Naive thymus-derived CD4-positive, alpha-beta T cell (primary cell): ENCODE results near the gene CSNK1E. TPM values are rescaled to one million over a fixed set of nuclear protein-coding genes. Genes with fewer than 3 reads are reported as not detected.

ENCODE experiments used
- ATAC-seq: fragments of 150-1000 bp; cut with Tn5 transposase; 2 replicates; pipeline ENCODE4 v1.10.0; 2021; ENCODE audit warnings: mild to moderate bottlenecking, moderate library complexity
- CTCF ChIA-PET: fragments of 350-600 bp; sonication (Branson Sonifier 250); formaldehyde crosslinking; loops from one replicate; lab custom pipeline; 2021; ENCODE audit warnings: antibody characterized with exemption; lab: Charles Lee
- POLR2A ChIA-PET: fragments of 350-600 bp; sonication (Branson Sonifier 250); formaldehyde crosslinking; loops from one replicate; lab custom pipeline; 2021; ENCODE audit warnings: antibody characterized with exemption, inconsistent platforms; lab: Charles Lee
- DNase-seq, 9 donors: peaks; one replicate each; pipeline versions ENCODE4 v3.0.0 to v3.0.0-alpha.2; 2020 to 2022; ENCODE audit warnings: mixed read lengths in 1 of 9
- H3K27ac ChIP-seq: one replicate; pipeline ENCODE4 v1.7.0; 2013; ENCODE audit warnings: mild to moderate bottlenecking, low read depth, low read length, moderate library complexity
- H3K27me3 ChIP-seq, 2 donors: one replicate each; pipeline ENCODE4 v1.7.0; 2013; ENCODE audit warnings: low read length in 2 of 2, mild to moderate bottlenecking in 2 of 2, moderate library complexity in 2 of 2; ENCODE audit not compliant: control insufficient read depth in 2 of 2, insufficient read depth in 2 of 2
- H3K36me3 ChIP-seq, 3 experiments: 1 replicate in 2 of 3; 2 replicates in 1 of 3; pipeline ENCODE4 v1.7.0; 2013; ENCODE audit warnings: low read length in 3 of 3, mild to moderate bottlenecking in 3 of 3, moderate library complexity in 1 of 3; ENCODE audit not compliant: insufficient read depth in 3 of 3, control insufficient read depth in 2 of 3
- H3K4me1 ChIP-seq, 2 donors: one replicate each; pipeline ENCODE4 v1.7.0; 2013; ENCODE audit warnings: low read length in 2 of 2, mild to moderate bottlenecking in 2 of 2, moderate library complexity in 1 of 2; ENCODE audit not compliant: control insufficient read depth in 2 of 2, insufficient read depth in 2 of 2
- H3K4me3 ChIP-seq: 2 replicates; pipeline ENCODE4 v1.7.0; 2013; ENCODE audit warnings: mild to moderate bottlenecking, low read length
- H3K9me3 ChIP-seq, 3 experiments: 1 replicate in 2 of 3; 2 replicates in 1 of 3; pipeline ENCODE4 v1.7.0; 2013; ENCODE audit warnings: low read length in 3 of 3; ENCODE audit not compliant: control insufficient read depth in 2 of 3
- H3K27ac Mint-ChIP-seq, 9 donors: one replicate each; pipeline ENCODE4 v1.8.0; 2020 to 2022; ENCODE audit warnings: mixed read lengths in 9 of 9, mild to moderate bottlenecking in 8 of 9, moderate library complexity in 5 of 9, inconsistent platforms in 2 of 9
- H3K27me3 Mint-ChIP-seq, 5 donors: one replicate each; pipeline ENCODE4 v1.8.0; 2021 to 2022; ENCODE audit warnings: mixed read lengths in 5 of 5, mild to moderate bottlenecking in 1 of 5
- H3K36me3 Mint-ChIP-seq, 5 donors: one replicate each; pipeline ENCODE4 v1.8.0; 2020 to 2022; ENCODE audit warnings: mixed read lengths in 5 of 5, mild to moderate bottlenecking in 3 of 5, inconsistent platforms in 1 of 5
- H3K4me1 Mint-ChIP-seq, 7 donors: one replicate each; pipeline ENCODE4 v1.8.0; 2020 to 2022; ENCODE audit warnings: mixed read lengths in 7 of 7, mild to moderate bottlenecking in 3 of 7, inconsistent platforms in 1 of 7
- H3K4me3 Mint-ChIP-seq, 10 donors: one replicate each; pipeline ENCODE4 v1.8.0; 2020 to 2022; ENCODE audit warnings: mild to moderate bottlenecking in 10 of 10, mixed read lengths in 10 of 10, moderate library complexity in 6 of 10, inconsistent platforms in 2 of 10
- H3K9me3 Mint-ChIP-seq, 11 donors: one replicate each; pipeline ENCODE4 v1.8.0; 2020 to 2022; ENCODE audit warnings: mixed read lengths in 11 of 11, mild to moderate bottlenecking in 4 of 11, inconsistent platforms in 1 of 11, moderate library complexity in 1 of 11
- intact Hi-C, 2 donors: fragments of 100-400 bp; cut with micrococcal nuclease; formaldehyde crosslinking; loops; one replicate each; pipeline ENCODE4 v1.15.1; 2023
- polyA plus RNA-seq, 2 donors: library from polyadenylated mRNA; unstranded; fragments of 300-500 nt; fragmentation: Illumina TruSeq; gene quantifications; one replicate each; pipeline ENCODE4 v1.2.3, GENCODE V29; 2021
- total RNA-seq, 6 experiments: library from RNA in 5 of 6; stranded (reverse) in 5 of 6; gene quantifications; 1 replicate in 5 of 6; 2 replicates in 1 of 6; pipeline ENCODE4 v1.2.3 and lab custom pipeline; 2021 to 2026

Gene CSNK1E
- total and polyA plus RNA-seq, 7 experiments from 2014 or later, result 5.6 to 143 (median 72.0) TPM

GRCh38 chr22:38318792-38319773 is 1.9 kb upstream of the CSNK1E start:
- Mint-ChIP-seq H3K27ac (peak overlapping the region; percentile 52 to 96 (median 87)), H3K4me1 (peaks cover 16 to 34% (median 25%) of the 10 kb centered on the region in 7 donors), H3K9me3 (peaks cover 0 to 3% (median 0%) of the 10 kb centered on the region in 11 donors), H3K27me3 (no peaks in the 10 kb centered on the region), H3K36me3 (no peaks in the 10 kb centered on the region), H3K4me3 (peak overlapping the region in 7 of 10 donors; percentile 18 to 68 (median 58))
- H3K36me3 ChIP-seq, result no peaks in the 10 kb centered on the region
- no peak for ATAC-seq
- ChIA-PET POLR2A (interaction anchor here (0.6 kb wide), 1 partner anchor 61 kb away, joined by 3 read pairs; no protein-coding TSS in a partner anchor), CTCF (no interaction called here)
- peak overlapping the region; percentile 90 for H3K27ac ChIP-seq
- no peak for DNase-seq
- H3K9me3 ChIP-seq, result no peaks in the 10 kb centered on the region
- H3K4me3 ChIP-seq, result no peak overlapping the region
- peaks cover 17 to 23% of the 10 kb centered on the region in 2 donors for H3K4me1 ChIP-seq
- intact Hi-C loops, result loop anchor here (5.0 to 10.0 kb wide), 4 partner anchors 33 to 388 kb away; partner anchors contain the start of genes DDX17 (in 1 of the 2), GTPBP1 (in 1 of the 2) and MAFF (in 1 of the 2)
- H3K27me3 ChIP-seq, result no peaks in the 10 kb centered on the region

- Histone ChIP-seq H3K4me1 (peaks cover 26 to 32% of the 10 kb centered on the region in 2 donors), H3K9me3 (no peaks in the 10 kb centered on the region), H3K27ac (peak overlapping the region; percentile 90), H3K36me3 (no peaks in the 10 kb centered on the region), H3K4me3 (peak overlapping the region; percentile 55), H3K27me3 (no peaks in the 10 kb centered on the region)
- Mint-ChIP-seq H3K27ac (peak overlapping the region; percentile 87 to 97 (median 95)), H3K9me3 (peaks cover 0 to 5% (median 0%) of the 10 kb centered on the region in 11 donors), H3K4me1 (peaks cover 24 to 41% (median 34%) of the 10 kb centered on the region in 7 donors), H3K36me3 (no peaks in the 10 kb centered on the region), H3K27me3 (no peaks in the 10 kb centered on the region), H3K4me3 (peak overlapping the region; percentile 61 to 92 (median 83))
- ATAC-seq (peak; percentile 4), DNase-seq (no peak)
- ChIA-PET CTCF (no interaction called here), POLR2A (interaction anchor here (0.6 to 1.0 kb wide), 2 partner anchors 51 to 62 kb away, joined by 3 to 4 read pairs; no protein-coding TSS in a partner anchor)
- intact Hi-C loops, result loop anchor here (1.0 to 10.0 kb wide), 11 partner anchors 34 to 555 kb away; partner anchors contain the start of genes DDX17 (in 2 of the 2), MAFF (in 2 of the 2), TMEM184B (in 2 of the 2) and CBX6 (in 1 of the 2)
Measured at GRCh38 chr22:38317995-38318715, 922 bp upstream of the CSNK1E start.

GRCh38 chr22:38316364-38317121 is 690 bp downstream of the CSNK1E start:
- peaks cover 28 to 39% of the 10 kb centered on the region in 2 donors for H3K4me1 ChIP-seq
- H3K4me1 Mint-ChIP-seq, result peaks cover 39 to 57% (median 48%) of the 10 kb centered on the region in 7 donors

GRCh38 chr22:38315823-38316363 is 1.3 kb downstream of the CSNK1E start:
- ATAC-seq, result no peak
- Mint-ChIP-seq H3K27me3 (no peaks in the 10 kb centered on the region), H3K9me3 (peaks cover 0 to 5% (median 0%) of the 10 kb centered on the region in 11 donors), H3K4me3 (peak overlapping the region; percentile 83 to 92 (median 88)), H3K36me3 (peaks cover 0 to 3% (median 0%) of the 10 kb centered on the region in 5 donors), H3K27ac (peak overlapping the region; percentile 87 to 97 (median 95)), H3K4me1 (peaks cover 46 to 64% (median 55%) of the 10 kb centered on the region in 7 donors)
- CTCF ChIA-PET, result interaction anchor here (1.4 kb wide), 1 partner anchor 10 kb away, joined by 4 read pairs; no protein-coding TSS in a partner anchor
- Histone ChIP-seq H3K9me3 (no peaks in the 10 kb centered on the region), H3K36me3 (peaks cover 0 to 6% (median 0%) of the 10 kb centered on the region in 3 experiments), H3K27ac (peak overlapping the region; percentile 91), H3K4me3 (peak overlapping the region; percentile 62), H3K4me1 (peaks cover 28 to 39% of the 10 kb centered on the region in 2 donors), H3K27me3 (no peaks in the 10 kb centered on the region)
- POLR2A ChIA-PET, result interaction anchor here (0.9 kb wide), 1 partner anchor 50 kb away, joined by 4 read pairs; no protein-coding TSS in a partner anchor
- intact Hi-C loops, result loop anchor here (1.0 to 10.0 kb wide), 8 partner anchors 36 to 557 kb away; partner anchors contain the start of genes CBX6 (in 1 of the 2), DDX17 (in 1 of the 2), GTPBP1 (in 1 of the 2) and MAFF (in 1 of the 2)
- peak in 5 of 9 donors; percentile 21 to 42 (median 36) for DNase-seq

More at GRCh38 chr22:38316364-38317121, 690 bp downstream of the CSNK1E start:
- ChIA-PET CTCF (no interaction called here), POLR2A (no interaction called here)
- Mint-ChIP-seq H3K9me3 (peaks cover 0 to 5% (median 0%) of the 10 kb centered on the region in 11 donors), H3K4me3 (peak overlapping the region; percentile 83 to 92 (median 88)), H3K27ac (peak overlapping the region; percentile 87 to 97 (median 95)), H3K36me3 (peaks cover 0 to 1% (median 0%) of the 10 kb centered on the region in 5 donors), H3K27me3 (no peaks in the 10 kb centered on the region)
- H3K27ac ChIP-seq, result peak overlapping the region; percentile 91
- no peaks in the 10 kb centered on the region for H3K9me3 ChIP-seq
- peak overlapping the region; percentile 62 for H3K4me3 ChIP-seq
- no peaks in the 10 kb centered on the region for H3K27me3 ChIP-seq
- DNase-seq, result peak in 8 of 9 donors; percentile 56 to 72 (median 65)
- peaks cover 0 to under 1% (median 0%) of the 10 kb centered on the region in 3 experiments for H3K36me3 ChIP-seq
- peak; percentile 73 for ATAC-seq
- intact Hi-C loops, result loop anchor here (1.0 to 10.0 kb wide), 12 partner anchors 36 to 556 kb away; partner anchors contain the start of genes DDX17 (in 2 of the 2), MAFF (in 2 of the 2), TMEM184B (in 2 of the 2) and CBX6 (in 1 of the 2)
